HepG2 (cell line): ENCODE results near the gene WSCD2.

Experiments used
- FOXC1 ChIP-seq: sonication (generic); formaldehyde crosslinking; IDR thresholded peaks from 2 replicates; pipeline ENCODE4 v1.8.0; 2022; ENCODE audit warnings: mild to moderate bottlenecking, missing genetic modification reagents, borderline replicate concordance
- GTF2F1 ChIP-seq: fragments of 150-350 bp; IDR thresholded peaks from 2 replicates; pipeline ENCODE4 v1.6.1; 2014; ENCODE audit warnings: low read length
- ZNF24 ChIP-seq: fragments of 450-650 bp; IDR thresholded peaks from 2 replicates; pipeline ENCODE4 v1.6.1; 2017; ENCODE audit warnings: antibody characterized with exemption, mild to moderate bottlenecking
- ZNF274 ChIP-seq: sonication (generic); formaldehyde crosslinking; IDR thresholded peaks from 2 replicates; pipeline ENCODE4 v1.5.1; 2020; ENCODE audit warnings: mild to moderate bottlenecking, missing genetic modification reagents
- ZNF552 ChIP-seq: sonication (generic); formaldehyde crosslinking; IDR thresholded peaks from 2 replicates; pipeline ENCODE4 v1.9.0; 2022; ENCODE audit warnings: missing genetic modification reagents, mild to moderate bottlenecking, borderline replicate concordance
- TF ChIP-seq, protein P1 (sequence below): IDR thresholded peaks from 2 replicates; pipeline ENCODE4 v1.6.1; 2012; ENCODE audit warnings: inconsistent platforms
- TF ChIP-seq, protein P2 (sequence below), 2 experiments: fragments of 450-650 bp in 1 of 2; sonication (generic) in 1 of 2; formaldehyde crosslinking in 1 of 2; IDR thresholded peaks; 2 replicates each; pipeline versions ENCODE4 v1.6.1 to v1.8.0; 2016 to 2022; ENCODE audit warnings: antibody characterized with exemption in 1 of 2, mild to moderate bottlenecking in 1 of 2, missing genetic modification reagents in 1 of 2
- TF ChIP-seq, protein P3 (sequence below): sonication (generic); formaldehyde crosslinking; IDR thresholded peaks from 2 replicates; pipeline ENCODE4 v1.5.0; 2020; ENCODE audit warnings: mild to moderate bottlenecking, missing genetic modification reagents, moderate library complexity

DNA sequence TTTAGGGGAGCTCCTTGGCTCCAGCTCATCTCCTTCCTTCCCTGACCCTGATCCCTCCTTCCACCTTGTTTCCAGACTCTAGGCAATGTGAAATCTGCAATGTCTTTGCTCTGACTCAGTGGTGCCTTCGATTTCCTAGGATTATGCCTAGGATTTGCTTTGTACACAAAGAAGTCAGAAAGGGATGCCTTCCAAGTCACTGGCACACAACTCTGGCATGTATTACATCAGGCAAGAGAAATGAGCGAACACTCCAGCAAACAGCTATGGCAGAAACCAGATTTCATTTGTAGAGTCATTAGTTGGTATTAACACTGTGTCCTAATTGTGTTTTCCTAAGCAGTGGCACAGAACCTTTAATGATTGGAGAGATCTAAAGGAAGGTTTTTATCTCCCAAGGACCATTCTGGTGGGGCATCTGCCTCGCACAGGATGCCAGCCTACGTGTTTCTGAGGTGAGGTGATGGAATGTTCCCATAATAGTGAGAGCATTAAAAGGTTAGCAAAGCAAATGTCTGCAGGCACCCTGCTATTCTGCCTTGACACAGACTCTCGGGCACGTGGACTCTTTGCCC, 84.9 kb downstream of the WSCD2 start:
- TF ChIP-seq, protein P1, sequence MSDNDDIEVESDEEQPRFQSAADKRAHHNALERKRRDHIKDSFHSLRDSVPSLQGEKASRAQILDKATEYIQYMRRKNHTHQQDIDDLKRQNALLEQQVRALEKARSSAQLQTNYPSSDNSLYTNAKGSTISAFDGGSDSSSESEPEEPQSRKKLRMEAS: no peak
- TF ChIP-seq ZNF552 (no peak), GTF2F1 (no peak), ZNF274 (CRISPR knock-in tag) (no peak), ZNF24 (no peak), FOXC1 (CRISPR knock-in tag) (no peak)
- TF ChIP-seq, protein P2, sequence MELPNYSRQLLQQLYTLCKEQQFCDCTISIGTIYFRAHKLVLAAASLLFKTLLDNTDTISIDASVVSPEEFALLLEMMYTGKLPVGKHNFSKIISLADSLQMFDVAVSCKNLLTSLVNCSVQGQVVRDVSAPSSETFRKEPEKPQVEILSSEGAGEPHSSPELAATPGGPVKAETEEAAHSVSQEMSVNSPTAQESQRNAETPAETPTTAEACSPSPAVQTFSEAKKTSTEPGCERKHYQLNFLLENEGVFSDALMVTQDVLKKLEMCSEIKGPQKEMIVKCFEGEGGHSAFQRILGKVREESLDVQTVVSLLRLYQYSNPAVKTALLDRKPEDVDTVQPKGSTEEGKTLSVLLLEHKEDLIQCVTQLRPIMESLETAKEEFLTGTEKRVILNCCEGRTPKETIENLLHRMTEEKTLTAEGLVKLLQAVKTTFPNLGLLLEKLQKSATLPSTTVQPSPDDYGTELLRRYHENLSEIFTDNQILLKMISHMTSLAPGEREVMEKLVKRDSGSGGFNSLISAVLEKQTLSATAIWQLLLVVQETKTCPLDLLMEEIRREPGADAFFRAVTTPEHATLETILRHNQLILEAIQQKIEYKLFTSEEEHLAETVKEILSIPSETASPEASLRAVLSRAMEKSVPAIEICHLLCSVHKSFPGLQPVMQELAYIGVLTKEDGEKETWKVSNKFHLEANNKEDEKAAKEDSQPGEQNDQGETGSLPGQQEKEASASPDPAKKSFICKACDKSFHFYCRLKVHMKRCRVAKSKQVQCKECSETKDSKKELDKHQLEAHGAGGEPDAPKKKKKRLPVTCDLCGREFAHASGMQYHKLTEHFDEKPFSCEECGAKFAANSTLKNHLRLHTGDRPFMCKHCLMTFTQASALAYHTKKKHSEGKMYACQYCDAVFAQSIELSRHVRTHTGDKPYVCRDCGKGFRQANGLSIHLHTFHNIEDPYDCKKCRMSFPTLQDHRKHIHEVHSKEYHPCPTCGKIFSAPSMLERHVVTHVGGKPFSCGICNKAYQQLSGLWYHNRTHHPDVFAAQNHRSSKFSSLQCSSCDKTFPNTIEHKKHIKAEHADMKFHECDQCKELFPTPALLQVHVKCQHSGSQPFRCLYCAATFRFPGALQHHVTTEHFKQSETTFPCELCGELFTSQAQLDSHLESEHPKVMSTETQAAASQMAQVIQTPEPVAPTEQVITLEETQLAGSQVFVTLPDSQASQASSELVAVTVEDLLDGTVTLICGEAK (IDR thresholded peaks at IDR 0.05): no peak
- TF ChIP-seq, protein P2 (CRISPR knock-in tag; IDR thresholded peaks at IDR 0.05): no peak
- TF ChIP-seq, protein P3, sequence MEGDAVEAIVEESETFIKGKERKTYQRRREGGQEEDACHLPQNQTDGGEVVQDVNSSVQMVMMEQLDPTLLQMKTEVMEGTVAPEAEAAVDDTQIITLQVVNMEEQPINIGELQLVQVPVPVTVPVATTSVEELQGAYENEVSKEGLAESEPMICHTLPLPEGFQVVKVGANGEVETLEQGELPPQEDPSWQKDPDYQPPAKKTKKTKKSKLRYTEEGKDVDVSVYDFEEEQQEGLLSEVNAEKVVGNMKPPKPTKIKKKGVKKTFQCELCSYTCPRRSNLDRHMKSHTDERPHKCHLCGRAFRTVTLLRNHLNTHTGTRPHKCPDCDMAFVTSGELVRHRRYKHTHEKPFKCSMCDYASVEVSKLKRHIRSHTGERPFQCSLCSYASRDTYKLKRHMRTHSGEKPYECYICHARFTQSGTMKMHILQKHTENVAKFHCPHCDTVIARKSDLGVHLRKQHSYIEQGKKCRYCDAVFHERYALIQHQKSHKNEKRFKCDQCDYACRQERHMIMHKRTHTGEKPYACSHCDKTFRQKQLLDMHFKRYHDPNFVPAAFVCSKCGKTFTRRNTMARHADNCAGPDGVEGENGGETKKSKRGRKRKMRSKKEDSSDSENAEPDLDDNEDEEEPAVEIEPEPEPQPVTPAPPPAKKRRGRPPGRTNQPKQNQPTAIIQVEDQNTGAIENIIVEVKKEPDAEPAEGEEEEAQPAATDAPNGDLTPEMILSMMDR (CRISPR knock-in tag): no peak
